ENCODE data around the gene ZNF862.

The ZNF862 gene

DNA sequence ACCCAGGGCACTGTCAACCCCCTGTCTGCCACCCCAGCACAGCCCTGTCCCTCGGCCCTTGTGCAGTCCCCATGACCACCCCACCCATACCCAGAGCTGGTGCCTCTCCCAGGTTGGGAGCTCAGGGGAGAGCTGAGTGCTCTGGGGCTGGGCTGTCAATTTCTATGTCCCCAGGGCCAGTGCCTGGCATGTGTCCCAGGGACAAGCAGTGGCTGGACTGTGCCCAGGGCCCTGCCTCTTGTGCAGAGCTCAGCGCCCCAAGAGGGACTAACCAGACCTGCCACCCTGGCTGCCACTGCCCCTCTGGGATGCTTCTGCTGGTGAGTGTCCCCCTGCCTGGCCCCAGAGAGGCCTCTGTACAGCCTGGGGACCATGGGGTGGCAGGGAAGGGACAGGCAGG, 29.0 kb upstream of the ZNF862 start:
- no peak for DNase-seq
- intact Hi-C loops (cut with DNase I) = no loop called here

DNA sequence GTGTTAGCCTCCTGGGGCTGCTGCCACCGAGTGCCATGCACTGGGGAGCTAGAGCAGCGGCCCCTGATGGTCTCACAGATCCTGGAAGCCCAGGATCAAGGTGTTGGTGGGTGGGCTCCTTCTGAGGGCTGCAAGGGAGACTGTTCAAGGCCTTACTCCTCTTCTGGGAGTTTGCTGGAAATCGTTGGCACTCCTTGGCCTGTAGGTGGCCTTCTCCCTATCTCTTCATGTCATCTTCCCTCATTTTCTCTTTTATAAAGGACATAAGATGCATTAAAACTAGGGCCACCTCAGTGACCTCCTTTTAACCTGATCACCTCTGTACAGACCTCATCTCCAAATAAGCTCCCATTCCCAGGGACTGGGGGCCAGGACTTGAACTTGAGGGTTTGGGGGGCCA, 27.0 kb upstream of the ZNF862 start:
- intact Hi-C loops (cut with DNase I) = no loop called here
- no peak for DNase-seq

- DNase-seq = no peak
- intact Hi-C loops (cut with DNase I) = no loop called here
These were observed 26.2 kb upstream of the ZNF862 start for GRCh38 chr7:149811831-149812490.

DNA sequence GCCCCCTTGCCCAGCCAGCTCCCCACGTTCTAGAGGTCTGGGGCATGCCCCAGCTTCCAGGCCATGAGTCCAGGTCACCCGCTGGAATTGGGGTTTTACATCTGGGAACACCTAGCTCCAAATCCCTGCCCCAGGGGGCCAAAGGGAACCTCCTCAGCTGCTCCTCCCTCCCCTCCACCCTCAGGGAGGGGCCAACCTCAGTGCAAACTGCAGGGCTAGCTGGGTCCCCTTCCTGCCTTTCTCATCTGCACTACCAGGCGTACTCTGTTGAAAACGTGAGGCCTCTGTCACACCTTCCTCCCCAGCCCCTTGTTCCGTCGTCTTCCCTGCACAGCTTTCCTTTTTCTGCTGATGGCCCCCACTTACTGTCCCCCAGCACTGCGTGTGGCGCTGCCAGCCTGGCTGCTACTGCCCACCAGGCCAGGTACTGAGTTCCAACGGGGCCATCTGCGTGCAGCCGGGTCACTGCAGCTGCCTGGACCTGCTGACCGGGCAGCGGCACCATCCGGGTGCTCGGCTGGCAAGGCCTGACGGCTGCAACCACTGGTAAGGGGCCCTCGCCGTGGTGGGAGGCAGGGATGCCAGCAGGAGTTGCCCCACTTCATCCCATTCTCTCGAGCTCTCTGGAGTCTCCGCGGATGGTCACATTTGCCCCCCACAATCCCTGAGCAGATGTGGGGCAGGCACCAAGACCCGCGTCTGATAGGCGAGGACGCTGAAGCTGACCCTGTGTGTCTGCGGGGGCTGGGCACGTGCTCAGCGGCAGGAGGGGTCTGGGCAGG, 24.7 kb upstream of the ZNF862 start:
- no peak for DNase-seq
- intact Hi-C loops (cut with DNase I) = no loop called here

DNA sequence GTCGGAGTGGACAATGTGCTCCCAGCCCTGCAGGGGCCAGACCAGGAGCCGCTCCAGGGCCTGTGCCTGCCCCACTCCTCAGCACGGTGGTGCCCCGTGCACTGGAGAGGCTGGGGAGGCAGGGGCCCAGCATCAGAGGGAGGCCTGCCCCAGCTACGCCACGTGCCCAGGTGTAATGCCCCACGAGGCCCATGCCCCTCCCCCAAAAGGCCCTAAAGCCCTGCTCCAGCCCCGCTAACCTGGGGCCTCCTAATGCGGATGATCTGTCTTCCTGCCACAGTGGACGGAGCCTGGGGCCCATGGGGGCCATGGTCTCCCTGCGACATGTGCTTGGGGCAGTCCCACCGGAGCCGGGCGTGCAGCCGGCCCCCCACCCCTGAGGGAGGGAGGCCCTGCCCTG, 23.7 kb upstream of the ZNF862 start:
- intact Hi-C loops (cut with DNase I) = no loop called here
- no peak for DNase-seq

DNA sequence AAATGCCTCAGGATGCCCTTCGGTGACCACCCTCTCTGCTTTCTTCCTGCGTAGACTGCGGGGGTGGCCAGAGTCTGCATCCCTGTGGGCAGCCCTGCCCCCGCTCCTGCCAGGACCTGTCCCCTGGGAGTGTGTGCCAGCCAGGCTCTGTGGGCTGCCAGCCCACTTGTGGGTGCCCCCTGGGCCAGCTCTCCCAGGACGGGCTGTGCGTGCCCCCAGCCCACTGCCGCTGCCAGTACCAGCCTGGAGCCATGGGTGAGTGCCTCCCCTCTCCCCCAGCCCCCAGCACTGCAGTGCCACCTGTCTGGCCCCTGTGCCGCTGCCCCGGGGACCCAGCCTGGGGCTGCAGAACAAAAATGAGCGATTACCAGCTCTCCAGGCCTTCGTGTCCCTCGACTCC, 23.1 kb upstream of the ZNF862 start:
- peak in 1 of 10 donors; percentile 62 for DNase-seq

DNA sequence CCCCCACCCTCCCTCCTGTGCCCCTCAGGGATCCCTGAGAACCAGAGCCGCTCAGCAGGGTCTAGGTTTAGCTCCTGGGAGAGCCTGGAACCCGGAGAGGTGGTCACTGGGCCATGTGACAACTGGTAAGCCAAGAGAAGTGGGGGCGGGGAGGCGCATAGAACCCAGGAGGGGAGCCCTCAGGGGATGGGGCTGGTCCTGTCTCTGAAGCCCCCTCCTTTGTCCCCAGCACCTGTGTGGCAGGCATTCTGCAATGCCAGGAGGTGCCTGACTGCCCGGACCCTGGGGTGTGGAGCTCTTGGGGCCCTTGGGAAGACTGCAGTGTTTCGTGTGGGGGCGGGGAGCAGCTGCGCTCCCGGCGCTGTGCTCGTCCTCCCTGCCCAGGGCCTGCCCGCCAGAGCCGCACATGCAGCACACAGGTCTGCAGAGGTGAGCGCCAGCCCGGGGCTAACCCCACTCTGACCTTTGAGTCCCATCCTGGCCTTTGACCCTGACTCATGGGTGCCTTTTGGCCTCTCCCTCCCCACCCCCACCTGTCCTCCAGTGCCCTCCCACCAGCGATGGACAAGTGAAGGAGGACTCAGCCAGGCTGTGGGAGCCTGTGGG, 22.4 kb upstream of the ZNF862 start:
- peak in 3 of 10 donors; percentile 51 to 77 (median 70) for DNase-seq
- intact Hi-C loops (cut with DNase I) = no loop called here

More for the DNA sequence above, 23.1 kb upstream of the ZNF862 start:
- intact Hi-C loops (cut with DNase I) = no loop called here

GRCh38 chr7:149816267-149816751, 21.9 kb upstream of the ZNF862 start:
- peak in 3 of 10 donors; percentile 41 to 80 (median 72) for DNase-seq
- intact Hi-C loops (cut with DNase I) = no loop called here

DNA sequence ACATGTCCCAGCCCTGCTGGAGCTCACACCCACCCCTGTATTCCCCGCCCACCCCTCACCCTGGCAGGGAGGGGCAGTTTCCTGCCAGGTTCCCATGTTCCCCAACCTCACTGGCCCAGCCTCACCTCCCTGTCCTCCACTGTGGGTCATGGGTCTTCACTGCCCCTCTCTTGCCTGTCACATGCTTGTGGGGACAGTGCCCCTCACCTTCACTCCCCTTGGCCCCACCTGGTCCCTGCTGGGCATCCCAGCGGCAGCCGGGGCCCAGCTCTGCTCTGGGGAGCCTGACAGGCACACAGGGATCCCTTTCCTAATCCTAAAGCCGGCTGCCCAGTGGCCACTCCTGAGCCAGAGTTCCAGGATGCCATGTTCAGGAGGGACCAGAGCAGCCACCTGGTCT, 21.4 kb upstream of the ZNF862 start:
- intact Hi-C loops (cut with DNase I) = no loop called here
- DNase-seq = peak in 3 of 10 donors; percentile 14 to 63 (median 50)

DNA sequence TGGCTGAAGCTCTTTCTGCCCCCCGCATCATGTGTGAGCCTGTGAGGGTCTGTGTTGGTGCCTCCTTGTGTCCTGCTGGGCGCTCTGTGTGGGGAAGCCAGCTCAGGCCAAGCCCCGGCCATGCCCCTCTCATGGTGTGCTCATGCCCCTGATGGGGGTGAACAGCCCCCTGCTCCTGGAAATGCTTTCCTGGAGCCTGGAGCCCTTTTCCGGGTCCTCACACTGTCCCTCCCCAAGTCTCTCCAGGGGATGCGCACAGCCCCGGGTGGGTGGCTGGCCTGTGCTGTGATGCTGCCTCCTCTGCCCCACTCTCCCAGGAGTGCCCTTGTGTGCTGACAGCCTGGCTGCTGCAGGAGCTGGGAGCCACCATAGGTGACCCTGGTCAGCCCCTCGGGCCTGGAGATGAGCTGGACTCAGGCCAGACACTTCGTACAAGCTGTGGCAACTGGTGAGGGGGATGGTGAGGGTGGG, 20.8 kb upstream of the ZNF862 start:
- peak in 4 of 10 donors; percentile 16 to 66 (median 59) for DNase-seq
- intact Hi-C loops (cut with DNase I) = no loop called here

GRCh38 chr7:149817836-149818535, 20.2 kb upstream of the ZNF862 start:
- intact Hi-C loops (cut with DNase I) = no loop called here
- DNase-seq = peak in 3 of 10 donors; percentile 62 to 81 (median 77)

- intact Hi-C loops (cut with DNase I) = no loop called here
- DNase-seq = peak in 3 of 10 donors; percentile 20 to 74 (median 51)
These were observed 19.7 kb upstream of the ZNF862 start for GRCh38 chr7:149818536-149818840.

GRCh38 chr7:149819141-149819960, 18.8 kb upstream of the ZNF862 start:
- intact Hi-C loops (cut with DNase I) = no loop called here
- peak in 5 of 10 donors; percentile 10 to 75 (median 50) for DNase-seq

- peak in 2 of 10 donors; percentile 49 to 59 for DNase-seq
These were observed 18.2 kb upstream of the ZNF862 start for GRCh38 chr7:149819961-149820340.

DNA sequence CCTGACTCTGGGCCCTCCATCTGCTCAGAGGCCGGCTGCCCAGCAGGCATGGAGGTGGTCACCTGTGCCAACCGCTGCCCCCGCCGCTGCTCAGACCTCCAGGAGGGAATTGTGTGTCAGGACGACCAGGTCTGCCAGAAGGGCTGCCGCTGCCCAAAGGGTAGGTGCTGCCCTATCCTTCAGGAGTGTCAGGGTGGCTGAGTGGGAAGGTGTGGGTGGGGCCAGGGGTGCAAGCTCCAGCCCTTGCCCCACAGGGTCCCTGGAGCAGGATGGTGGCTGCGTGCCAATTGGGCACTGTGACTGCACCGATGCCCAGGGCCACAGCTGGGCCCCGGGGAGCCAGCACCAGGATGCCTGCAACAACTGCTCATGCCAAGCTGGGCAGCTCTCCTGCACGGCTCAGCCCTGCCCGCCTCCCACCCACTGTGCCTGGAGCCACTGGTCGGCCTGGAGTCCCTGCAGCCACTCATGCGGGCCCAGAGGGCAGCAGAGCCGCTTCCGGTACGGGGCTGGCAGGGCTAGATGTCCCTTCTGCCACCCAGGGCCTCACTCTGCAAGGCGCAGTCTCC, 17.5 kb upstream of the ZNF862 start:
- DNase-seq = peak in 5 of 10 donors; percentile 4 to 86 (median 67)
- intact Hi-C loops (cut with DNase I) = no loop called here

More at GRCh38 chr7:149819961-149820340, 18.2 kb upstream of the ZNF862 start:
- intact Hi-C loops (cut with DNase I) = no loop called here

- intact Hi-C loops (cut with DNase I) = no loop called here
These were observed 16.7 kb upstream of the ZNF862 start for GRCh38 chr7:149821191-149822148.

GRCh38 chr7:149822353-149822943, 15.7 kb upstream of the ZNF862 start:
- intact Hi-C loops (cut with DNase I) = no loop called here
- peak in 3 of 10 donors; percentile 55 to 86 (median 70) for DNase-seq

More at GRCh38 chr7:149821191-149822148, 16.7 kb upstream of the ZNF862 start:
- DNase-seq = peak in 5 of 10 donors; percentile 0 to 79 (median 68)

GRCh38 chr7:149823191-149823630, 15.0 kb upstream of the ZNF862 start:
- DNase-seq = peak in 2 of 10 donors; percentile 59 to 74
- intact Hi-C loops (cut with DNase I) = no loop called here

Measured in posterior cingulate gyrus (tissue), 11 donors.